AG09309 (cell line): ENCODE results near the gene PPM1G.

Source experiments
- DNase-seq: peaks from one replicate; pipeline ENCODE4 v3.0.0-alpha.2; 2010; ENCODE audit warnings: low read depth
- H3K4me3 ChIP-seq: 2 replicates; pipeline ENCODE4 v1.5.1; 2011; ENCODE audit warnings: mild to moderate bottlenecking, low read depth, low read length, moderate library complexity; ENCODE audit not compliant: control insufficient read depth
- TF ChIP-seq, protein P1 (sequence below): IDR thresholded peaks from 2 replicates; pipeline ENCODE4 v1.5.1; 2011; ENCODE audit warnings: mild to moderate bottlenecking, low read depth, low read length, inconsistent platforms; ENCODE audit not compliant: insufficient read depth, control insufficient read depth; ENCODE audit errors: missing control alignments

PPM1G gene

DNA sequence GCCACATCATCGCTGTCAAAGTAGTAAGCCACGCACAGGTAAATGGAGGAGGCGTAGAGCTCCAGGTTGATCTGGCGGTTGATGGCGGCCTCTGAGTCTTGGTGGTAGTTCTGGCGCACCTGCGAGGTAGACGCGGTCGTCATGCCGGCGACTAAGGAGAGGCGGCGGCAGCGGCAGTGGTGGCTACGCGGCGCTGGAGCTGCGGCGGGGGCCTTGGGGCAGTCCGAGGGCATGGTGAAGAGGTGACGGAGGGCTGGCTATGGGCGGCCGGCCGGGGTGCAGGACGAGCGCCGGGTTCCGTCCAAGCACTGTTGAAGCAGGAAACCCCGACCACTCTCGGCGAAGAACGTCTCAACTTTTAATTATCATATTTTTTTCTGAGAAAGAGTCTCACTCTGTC is 16.2 kb downstream of the PPM1G start:
- DNase-seq: no peak
- no peak overlapping the region for H3K4me3 ChIP-seq
- TF ChIP-seq, protein P1, sequence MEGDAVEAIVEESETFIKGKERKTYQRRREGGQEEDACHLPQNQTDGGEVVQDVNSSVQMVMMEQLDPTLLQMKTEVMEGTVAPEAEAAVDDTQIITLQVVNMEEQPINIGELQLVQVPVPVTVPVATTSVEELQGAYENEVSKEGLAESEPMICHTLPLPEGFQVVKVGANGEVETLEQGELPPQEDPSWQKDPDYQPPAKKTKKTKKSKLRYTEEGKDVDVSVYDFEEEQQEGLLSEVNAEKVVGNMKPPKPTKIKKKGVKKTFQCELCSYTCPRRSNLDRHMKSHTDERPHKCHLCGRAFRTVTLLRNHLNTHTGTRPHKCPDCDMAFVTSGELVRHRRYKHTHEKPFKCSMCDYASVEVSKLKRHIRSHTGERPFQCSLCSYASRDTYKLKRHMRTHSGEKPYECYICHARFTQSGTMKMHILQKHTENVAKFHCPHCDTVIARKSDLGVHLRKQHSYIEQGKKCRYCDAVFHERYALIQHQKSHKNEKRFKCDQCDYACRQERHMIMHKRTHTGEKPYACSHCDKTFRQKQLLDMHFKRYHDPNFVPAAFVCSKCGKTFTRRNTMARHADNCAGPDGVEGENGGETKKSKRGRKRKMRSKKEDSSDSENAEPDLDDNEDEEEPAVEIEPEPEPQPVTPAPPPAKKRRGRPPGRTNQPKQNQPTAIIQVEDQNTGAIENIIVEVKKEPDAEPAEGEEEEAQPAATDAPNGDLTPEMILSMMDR: no peak

DNA sequence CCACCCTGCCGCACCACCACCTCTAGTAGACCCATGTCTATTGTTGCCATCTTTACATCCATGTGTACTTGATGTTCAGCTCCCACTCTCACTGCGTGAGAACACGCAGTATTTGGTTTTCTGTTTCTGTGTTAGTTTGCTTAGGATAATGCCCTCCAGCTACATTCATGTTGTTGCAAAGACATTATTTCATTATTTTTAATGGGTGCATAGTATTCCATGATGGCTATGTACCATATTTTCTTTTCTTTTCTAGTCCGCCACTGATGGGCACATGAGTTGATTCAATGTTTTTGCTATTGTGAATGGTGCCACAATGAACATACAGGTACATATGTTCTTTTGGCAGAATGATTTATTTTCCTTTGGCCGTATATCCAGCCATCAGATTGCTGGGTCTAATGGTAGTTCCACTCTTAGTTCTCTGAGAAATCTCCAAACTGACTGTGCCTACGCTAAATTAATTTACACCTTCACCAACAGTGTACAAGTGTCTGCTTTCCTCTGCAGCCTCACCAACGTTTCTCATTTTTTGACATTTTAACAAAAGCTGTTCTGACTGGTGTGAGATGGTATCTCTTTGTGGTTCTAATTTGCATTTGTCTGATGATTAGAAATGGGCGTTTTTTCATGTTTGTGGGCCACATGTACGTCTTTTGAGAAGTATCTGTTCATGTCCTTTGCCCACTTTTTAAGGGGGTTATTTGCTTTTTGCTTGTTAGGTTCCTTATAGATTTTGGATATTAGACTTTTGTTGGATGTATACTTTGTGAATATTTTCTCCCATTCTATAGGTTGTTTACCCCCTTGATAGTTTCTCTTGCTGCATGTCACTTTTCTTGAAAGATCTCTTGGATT is 18.3 kb downstream of the PPM1G start:
- TF ChIP-seq, protein P1: no peak
- no peak for DNase-seq
- no peak overlapping the region for H3K4me3 ChIP-seq

DNA sequence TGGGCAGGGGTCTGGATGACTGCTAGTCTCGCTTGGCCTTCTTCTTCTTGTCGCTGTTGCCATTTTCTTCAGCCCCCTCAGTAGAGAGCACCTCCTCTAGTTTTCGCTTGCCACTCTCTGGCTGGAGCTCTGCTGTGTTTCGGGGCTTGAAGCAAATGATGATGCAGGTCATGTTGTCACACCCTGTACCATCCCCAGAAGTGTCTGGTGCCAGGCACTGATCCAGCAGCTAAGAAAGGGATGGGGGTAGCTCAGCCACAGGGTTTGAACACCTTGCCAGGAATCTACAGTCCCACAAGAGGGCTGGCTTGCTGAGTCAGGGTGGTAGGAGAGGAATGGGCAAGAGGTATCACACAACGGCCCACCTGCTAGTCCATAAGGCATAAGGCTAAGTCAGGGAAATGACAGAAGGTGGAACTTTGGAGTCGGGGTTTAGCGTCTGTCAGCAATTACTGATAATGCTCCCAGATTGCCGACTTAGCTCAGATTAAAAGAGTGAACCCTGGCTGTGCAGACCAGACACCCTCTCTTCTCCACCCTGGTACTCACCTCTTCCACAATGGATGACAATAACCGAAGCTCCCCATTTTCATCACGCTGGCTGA is 27.7 kb downstream of the PPM1G start:
- no peak overlapping the region for H3K4me3 ChIP-seq
- TF ChIP-seq, protein P1: no peak
- DNase-seq: no peak

DNA sequence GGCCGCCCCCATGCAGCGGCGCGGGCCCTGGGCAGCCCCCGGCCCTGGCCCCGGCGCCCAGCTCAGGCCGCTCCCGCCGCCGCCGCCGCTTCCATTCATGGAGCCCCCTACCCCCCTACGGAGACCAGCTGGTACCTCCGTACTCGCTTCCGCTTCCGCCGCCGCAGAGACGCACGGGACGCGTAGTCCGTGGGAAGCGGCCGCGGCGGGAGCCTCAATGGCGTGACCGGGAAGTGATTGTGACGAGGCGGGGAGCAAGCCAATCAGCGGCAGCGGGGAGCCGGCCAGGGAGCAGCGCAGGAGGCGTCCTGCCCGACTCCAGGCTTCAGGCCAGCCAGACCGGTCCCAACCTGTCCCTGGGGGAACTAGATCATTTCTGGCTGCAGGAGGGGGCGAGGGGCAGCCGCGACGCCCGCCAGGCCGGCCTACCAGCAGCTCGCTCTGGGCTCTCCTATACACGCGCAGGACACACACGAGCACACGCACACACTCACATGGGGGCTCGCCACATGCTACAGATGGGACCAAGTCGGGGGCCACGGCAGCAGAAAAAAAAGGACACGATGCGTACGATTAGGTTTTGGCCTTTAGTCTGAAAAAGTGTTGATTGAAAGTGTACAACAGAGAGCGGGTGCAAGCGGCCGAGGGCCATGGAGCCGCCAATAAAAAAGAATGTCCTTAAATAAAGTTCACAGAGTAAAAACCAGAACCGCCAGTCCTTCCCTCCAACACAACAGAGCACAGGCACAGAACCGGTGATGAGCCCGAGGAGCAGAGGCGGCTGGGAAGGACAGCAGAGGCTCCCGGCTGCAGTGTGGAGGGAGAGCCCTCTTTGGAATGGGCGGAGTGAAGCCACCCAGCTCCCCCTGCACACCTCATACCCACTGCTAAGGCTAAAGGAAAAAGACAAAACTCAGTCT is 28.5 kb downstream of the PPM1G start, which contains the start of gene ZNF513:
Gene ZNF513, minus strand, starts transcription at position 109 of the 920 bp plus-strand sequence. CDS start 208 bp downstream, outside the sequence.
- peak; percentile 81 for DNase-seq
- H3K4me3 ChIP-seq: peak within 1 kb of the TSS; percentile 78
- TF ChIP-seq, protein P1: no peak

DNA sequence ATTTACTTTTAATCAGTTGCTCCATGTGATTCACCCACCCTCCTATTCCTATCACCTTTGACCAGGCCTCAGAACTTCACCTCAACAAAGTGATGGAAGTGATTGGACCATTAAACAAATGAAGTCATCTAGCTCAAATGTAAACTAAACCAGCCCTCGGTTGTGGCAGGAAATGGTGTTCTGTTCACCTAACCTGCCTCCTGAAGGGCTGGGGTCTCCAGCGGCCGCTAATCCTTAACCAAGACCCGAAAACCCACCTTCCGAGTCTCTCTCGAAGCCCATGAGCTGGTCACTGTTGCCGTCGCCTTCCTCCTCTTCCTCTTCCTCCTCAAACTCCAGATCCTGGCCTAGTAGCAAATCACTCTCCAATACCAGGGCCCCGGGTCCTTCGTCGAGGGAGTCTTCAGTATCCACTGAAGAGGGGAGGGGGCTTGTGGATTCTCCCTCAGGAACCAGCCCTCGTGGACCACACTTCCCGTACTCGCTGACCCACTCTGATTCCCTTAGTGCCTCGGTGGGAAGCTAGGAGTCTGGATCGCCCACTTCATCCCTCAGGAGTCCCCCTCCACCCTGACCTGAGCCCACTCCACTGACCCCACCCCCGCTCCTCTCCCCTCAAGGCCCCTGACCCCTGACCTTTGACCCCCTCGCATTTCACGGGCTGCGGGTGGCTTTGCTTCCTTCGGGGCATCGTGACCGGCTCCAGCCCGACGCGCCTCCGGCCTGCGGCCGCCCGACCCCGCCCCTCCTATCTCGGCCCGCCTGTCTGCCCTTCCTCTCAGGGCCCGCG is 29.4 kb downstream of the PPM1G start:
- no peak for DNase-seq
- H3K4me3 ChIP-seq: peak overlapping the region; percentile 78
- TF ChIP-seq, protein P1: no peak
